ENCODE results near the gene CAPG.

GRCh38 chr2:85357736-85358135, 52.4 kb downstream of the CAPG start:
- TF ChIP-seq CTCF (optimal IDR thresholded peaks at IDR 0.05 in 1 of 3, IDR thresholded peaks at IDR 0.05 in 1 of 3, conservative IDR thresholded peaks at IDR 0.05 in 1 of 3; ENCODE audit: extremely low read depth in 1 of 3, insufficient read depth in 2 of 3, low read length in 3 of 3) (no peak), EZH2 (IDR thresholded peaks at IDR 0.05; ENCODE audit: low read length) (no peak)

Data from keratinocyte (primary cell).